Measurements from ENCODE around the gene FAM135A. TPM values are rescaled to one million over a fixed set of nuclear protein-coding genes. Genes with fewer than 3 reads are reported as not detected.

The FAM135A gene
- total and polyA plus RNA-seq, 9 of the 15 experiments (the other 6 are each of a cell fraction or from before 2014, with no cell fraction given): 7.4 to 32.9 (median 19.2) TPM

DNA sequence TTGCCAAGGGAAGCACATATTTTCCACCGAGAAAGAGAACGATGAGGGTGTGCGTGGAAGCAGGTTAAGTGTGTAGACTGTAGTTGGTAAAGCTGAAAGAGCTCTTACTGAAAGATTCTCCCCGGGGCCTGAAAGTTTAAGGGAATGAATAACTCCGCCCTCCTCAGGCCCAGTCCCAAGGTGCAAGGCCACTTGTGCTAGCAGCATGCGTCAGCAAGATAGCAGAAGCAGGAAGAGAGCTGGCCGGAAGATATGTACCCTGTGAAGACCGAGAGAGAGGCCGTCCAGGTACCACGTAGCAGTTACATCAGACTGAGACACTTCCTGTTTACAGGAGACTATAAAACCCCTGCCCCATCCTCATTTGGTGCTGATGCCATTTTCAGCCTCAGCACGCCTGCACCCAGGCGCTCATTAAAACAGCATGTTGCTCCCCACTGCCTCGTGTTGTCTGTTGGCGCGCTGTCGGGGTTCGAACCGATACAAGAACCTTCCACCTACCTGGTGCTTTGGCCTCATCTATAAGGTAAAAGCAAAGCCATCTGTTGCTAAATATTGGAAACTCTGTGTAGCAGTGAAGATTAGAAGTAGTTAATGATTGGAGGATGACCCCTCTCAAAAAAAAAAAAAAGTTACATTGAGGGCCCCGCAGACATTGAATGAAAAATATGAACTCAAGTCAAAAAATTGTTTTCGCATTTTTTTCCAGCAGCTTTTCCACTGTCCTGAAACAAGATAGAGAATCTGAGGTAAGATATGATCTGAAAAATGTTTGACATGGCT, 18.6 kb upstream of the FAM135A start (continued):
- TF ChIP-seq, protein P1, sequence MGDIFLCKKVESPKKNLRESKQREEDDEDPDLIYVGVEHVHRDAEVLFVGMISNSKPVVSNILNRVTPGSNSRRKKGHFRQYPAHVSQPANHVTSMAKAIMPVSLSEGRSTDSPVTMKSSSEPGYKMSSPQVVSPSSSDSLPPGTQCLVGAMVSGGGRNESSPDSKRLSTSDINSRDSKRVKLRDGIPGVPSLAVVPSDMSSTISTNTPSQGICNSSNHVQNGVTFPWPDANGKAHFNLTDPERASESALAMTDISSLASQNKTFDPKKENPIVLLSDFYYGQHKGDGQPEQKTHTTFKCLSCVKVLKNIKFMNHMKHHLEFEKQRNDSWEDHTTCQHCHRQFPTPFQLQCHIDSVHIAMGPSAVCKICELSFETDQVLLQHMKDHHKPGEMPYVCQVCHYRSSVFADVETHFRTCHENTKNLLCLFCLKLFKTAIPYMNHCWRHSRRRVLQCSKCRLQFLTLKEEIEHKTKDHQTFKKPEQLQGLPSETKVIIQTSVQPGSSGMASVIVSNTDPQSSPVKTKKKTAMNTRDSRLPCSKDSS (IDR thresholded peaks at IDR 0.05; ENCODE audit: low read depth, partially characterized antibody): no peak
- TF ChIP-seq TFAM (CRISPR knock-in tag; conservative IDR thresholded peaks at IDR 0.05) (no peak), SMAD3 (CRISPR knock-in tag; conservative IDR thresholded peaks at IDR 0.05) (no peak), ARHGAP35 (IDR thresholded peaks at IDR 0.05; ENCODE audit: partially characterized antibody) (peak; percentile 32), ZNF217 (CRISPR knock-in tag; IDR thresholded peaks at IDR 0.05) (no peak), KDM5B (IDR thresholded peaks at IDR 0.05; ENCODE audit: insufficient replicate concordance, low read depth, low read length) (peak; percentile 100), ZNF23 (CRISPR knock-in tag; IDR thresholded peaks at IDR 0.05) (no peak), ZNF175 (CRISPR knock-in tag; IDR thresholded peaks at IDR 0.05; ENCODE audit: low read depth) (peak; percentile 50), CCNT2 (IDR thresholded peaks at IDR 0.05; ENCODE audit: borderline replicate concordance, extremely low read depth, insufficient read length, low read depth, low read length) (peak; percentile 25), TAL1 (IDR thresholded peaks at IDR 0.05) (peak; percentile 73), FOXJ2 (tag; IDR thresholded peaks at IDR 0.05) (peak; percentile 93), BCL6 (CRISPR knock-in tag; IDR thresholded peaks at IDR 0.05) (no peak), MTF1 (CRISPR knock-in tag; IDR thresholded peaks at IDR 0.05; ENCODE audit: borderline replicate concordance) (no peak), RAD51 (IDR thresholded peaks at IDR 0.05; ENCODE audit: borderline replicate concordance, low read depth) (peak; percentile 8; the same call in 1 of the 2 replicates), ARNT (IDR thresholded peaks at IDR 0.05) (peak; percentile 61 to 68; a peak in 3 of 4 replicates), SMC3 (conservative IDR thresholded peaks at IDR 0.05; ENCODE audit: insufficient read depth, low read depth, low read length) (no peak), NFIX (CRISPR knock-in tag; IDR thresholded peaks at IDR 0.05; ENCODE audit: low read depth) (no peak), TCF7L2 (IDR thresholded peaks at IDR 0.05; ENCODE audit: low read depth, low read length) (no peak), CGGBP1 (CRISPR knock-in tag; IDR thresholded peaks at IDR 0.05) (peak; percentile 76), MAFF (IDR thresholded peaks at IDR 0.05; ENCODE audit: low read length) (peak; percentile 81), POLR2AphosphoS2 (IDR thresholded peaks at IDR 0.05; ENCODE audit: low read length) (peak; percentile 65; the same call in 1 of the 2 replicates), SREBF2 (CRISPR knock-in tag; IDR thresholded peaks at IDR 0.05) (no peak), E2F6 (IDR thresholded peaks at IDR 0.05; ENCODE audit: borderline replicate concordance in 1 of 2, extremely low read depth in 1 of 2, insufficient read depth in 1 of 2, insufficient read length in 1 of 2, low read depth in 1 of 2, low read length in 1 of 2, poor library complexity in 1 of 2, severe bottlenecking in 1 of 2) (peak; percentile 59 to 77), HCFC1 (IDR thresholded peaks at IDR 0.05; ENCODE audit: low read depth, low read length) (peak; percentile 42)
- TF ChIP-seq, protein P2, sequence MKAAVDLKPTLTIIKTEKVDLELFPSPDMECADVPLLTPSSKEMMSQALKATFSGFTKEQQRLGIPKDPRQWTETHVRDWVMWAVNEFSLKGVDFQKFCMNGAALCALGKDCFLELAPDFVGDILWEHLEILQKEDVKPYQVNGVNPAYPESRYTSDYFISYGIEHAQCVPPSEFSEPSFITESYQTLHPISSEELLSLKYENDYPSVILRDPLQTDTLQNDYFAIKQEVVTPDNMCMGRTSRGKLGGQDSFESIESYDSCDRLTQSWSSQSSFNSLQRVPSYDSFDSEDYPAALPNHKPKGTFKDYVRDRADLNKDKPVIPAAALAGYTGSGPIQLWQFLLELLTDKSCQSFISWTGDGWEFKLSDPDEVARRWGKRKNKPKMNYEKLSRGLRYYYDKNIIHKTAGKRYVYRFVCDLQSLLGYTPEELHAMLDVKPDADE (conservative IDR thresholded peaks at IDR 0.05; ENCODE audit: control insufficient read depth, low read depth, low read length): peak; percentile 75
